GM19043 (cell line): ENCODE measurements around the gene CTBP2.
"Not testable (repeated sequence)": the region's sequence is repeated elsewhere in the genome, so short reads cannot be mapped to it uniquely, and the experiment has no call there.

Experiments used
- ATAC-seq: cut with Tn5 transposase; IDR thresholded peaks from one replicate; pipeline ENCODE4 v1.9.1; 2021; ENCODE audit warnings: low read depth; ENCODE audit not compliant: unreplicated experiment

The CTBP2 gene

DNA sequence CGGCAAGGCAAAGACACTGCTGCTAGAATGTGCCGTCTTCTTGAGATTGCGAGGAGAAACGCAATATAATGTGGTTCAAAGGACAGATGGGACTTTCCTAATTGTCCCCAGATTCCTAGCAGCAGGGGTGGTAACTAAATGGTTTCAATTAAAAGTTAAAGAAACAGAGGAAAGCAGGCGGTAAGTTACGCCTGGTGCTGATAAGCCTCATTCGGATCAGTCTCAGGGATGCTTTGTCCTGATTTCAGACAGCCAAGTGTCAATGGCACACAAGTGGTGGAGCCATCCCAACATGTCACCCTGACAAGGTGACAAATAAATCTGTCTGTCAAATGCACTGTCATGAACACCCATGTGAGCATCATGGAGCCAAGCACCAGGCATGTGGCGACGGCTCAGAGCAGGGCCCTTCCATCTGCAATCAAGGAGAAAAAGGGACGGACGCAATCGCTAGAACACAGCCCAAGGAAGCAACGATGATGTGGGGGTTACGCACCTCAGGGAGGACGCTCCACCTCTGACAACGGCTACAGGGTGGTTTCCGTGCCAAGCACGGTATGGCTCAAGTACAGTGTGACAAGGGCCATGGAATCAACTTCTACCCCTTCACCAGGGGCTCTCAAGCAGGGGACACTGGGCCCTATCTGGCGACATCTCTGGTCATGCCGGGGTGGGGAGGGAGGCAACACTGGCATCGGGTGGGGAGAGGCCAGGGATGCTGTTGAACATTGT lies 66.2 kb downstream of the CTBP2 start:
- no peak for ATAC-seq

GRCh38 chr10:125093199-125093973 lies 67.0 kb downstream of the CTBP2 start:
- ATAC-seq = no peak

GRCh38 chr10:125092564-125093031 lies 67.8 kb downstream of the CTBP2 start:
- ATAC-seq = no peak

DNA sequence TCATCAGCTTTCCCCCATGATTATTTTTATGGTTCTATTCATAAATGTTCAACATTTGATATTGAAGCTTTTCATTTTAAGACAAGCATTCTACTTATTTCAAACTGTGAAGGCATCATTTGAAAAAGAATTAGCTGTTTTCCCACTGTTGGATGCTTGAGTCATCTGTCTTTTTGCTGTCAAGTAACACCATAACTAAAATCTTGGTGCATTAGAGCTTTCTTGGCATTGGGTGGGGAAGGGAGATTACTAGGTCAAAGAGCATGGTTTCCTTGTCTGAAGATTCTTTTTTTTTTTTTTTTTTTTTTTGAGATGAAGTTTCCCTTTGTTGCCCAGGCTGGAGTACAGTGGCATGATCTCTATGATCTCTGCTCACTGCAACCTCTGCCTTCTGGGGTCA lies 68.5 kb downstream of the CTBP2 start:
- ATAC-seq = no peak

- no peak for ATAC-seq
These were observed 70.9 kb downstream of the CTBP2 start for GRCh38 chr10:125089469-125089868.

- no peak for ATAC-seq
These were observed 72.5 kb downstream of the CTBP2 start for GRCh38 chr10:125087897-125088215.

- ATAC-seq = no peak
These were observed 73.0 kb downstream of the CTBP2 start for GRCh38 chr10:125087191-125087896.

DNA sequence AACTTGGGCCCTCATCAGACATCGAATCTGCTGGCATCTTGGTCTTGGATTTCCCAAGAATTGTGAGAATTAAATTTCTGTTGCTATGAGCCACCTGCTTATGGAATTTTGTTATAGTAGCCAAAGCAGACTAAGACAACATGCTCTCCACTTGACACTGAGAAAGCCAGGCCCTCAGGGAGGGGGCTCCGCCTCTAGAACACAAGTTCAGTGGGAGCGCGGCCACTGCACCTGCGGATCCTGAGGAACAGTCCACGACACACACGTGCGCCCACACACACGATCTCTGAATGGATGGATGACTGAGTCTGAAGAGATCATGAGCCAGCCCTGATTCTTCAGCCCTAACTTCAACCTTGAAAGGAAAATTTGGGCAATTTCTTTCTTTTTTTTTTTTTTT lies 73.7 kb downstream of the CTBP2 start:
- ATAC-seq = no peak

DNA sequence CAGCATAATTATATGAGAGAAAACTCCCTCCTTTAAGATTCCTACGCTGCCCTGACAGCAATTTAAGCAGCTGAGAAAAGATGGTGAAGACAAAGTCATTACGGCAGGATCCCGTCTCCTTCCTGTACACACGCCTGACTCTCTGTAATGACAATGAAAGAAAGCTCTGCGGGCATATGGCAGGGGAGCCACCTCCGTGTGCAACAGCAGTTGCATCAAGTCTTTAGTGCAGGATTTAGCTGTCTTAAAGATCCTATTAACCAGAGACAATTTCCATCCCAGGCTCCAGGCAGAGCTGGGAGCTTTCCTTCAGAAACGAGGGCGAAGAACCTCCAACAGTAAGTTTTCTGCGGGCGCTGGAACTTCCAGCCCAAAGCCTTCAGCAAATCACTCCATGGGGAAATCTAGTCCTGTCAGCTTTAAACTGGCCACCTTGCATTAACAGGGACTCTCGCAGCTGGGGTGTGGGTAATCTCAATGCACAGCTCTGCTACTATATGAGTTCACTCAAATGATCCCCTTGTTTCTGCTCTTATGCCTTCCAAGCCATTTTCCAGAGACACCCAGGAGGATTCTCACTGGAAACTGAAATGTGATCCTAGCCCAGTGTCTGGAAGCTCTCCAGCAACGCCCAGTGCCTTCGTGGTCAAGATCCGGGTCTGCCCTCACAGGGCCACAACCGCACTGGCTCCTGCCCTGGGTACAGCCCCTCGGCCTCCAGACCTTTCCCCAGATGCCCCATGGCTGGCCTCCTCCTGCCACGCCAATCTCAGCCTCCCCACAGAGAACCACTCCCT lies 74.9 kb downstream of the CTBP2 start:
- no peak for ATAC-seq

DNA sequence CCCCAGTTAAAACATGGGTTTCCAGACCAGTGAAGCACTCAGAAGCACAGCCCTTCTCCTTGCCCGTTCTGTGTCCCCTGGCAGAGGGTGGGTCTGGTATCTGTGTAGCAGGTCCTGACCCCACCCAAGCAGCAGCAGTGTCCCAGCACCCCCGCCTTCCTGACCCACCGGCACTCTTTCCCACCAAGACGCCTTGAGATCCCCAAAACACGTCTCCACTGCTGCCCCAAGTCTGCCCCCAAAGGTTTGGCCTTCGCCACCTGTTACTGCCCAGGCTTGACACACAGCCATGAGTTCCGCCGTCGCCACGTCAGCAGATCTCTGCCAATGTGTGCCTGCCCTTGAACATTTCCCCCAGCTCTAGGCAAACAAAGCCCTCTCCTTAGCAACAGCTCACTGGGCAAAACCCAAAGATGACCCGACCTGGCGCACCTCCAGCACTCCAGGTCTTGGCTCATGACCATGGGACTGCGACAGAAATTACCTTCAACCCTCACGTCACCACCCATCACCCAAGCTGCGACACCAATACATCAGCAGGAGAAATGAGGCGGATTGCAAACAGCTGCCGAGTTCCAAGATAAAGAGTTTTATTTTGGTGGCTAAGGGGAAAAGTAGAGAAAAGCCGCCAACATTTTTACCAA lies 75.6 kb downstream of the CTBP2 start:
- no peak for ATAC-seq

DNA sequence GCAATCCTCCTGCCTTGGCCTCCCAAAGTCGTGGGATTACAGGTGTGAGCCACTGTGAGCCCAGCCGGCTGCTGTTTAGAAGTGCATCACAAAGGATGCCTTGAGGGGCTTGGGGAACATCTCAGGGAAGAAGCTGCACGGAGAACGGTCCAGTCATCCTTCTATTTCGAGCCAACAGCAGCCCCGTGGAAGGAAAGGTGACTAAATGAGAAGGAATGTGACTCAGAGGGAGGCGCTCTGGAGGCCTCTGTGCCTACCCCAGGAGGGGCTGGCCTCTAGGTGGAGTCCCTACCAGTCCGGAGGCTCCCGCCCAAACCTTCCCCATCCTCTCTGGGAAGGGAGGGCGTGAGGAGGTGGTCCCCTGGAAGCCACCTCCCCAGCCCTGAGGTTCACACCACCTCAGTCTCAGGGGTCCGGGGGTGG lies 76.2 kb downstream of the CTBP2 start:
- no peak for ATAC-seq

- ATAC-seq = no peak
These were observed 76.8 kb downstream of the CTBP2 start for GRCh38 chr10:125083576-125083920.

DNA sequence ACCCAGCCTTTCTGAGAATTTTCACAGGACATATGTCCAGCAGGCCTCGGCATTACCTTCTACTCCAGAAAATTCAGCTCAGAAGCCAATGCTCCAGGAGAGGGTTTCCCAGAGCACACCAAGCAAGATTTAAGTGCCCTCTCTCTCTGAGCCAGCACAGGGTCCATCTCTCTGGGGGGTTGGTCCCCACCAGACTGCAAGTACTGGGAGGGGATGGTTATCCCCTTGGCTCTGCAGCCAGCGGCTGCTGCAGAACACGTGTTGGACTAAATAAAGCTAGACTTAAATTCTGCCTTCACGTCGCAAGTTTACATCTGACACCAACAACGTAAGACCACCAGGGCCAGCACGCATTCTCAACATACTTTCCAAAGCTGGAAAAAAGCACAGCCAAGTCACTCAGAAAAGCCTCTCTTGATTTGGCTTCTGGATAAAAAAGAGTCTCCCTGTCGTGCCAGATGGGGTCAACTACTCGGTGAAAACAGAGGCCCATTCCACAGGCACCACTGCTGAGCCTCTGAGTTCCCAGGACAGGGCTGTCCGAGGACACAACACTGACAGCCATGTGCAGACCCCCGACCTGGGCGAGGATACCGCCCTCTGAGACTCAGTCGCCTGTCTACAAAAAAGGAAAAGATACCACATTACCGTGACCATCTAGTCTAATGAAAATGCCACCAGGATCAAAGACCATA lies 77.3 kb downstream of the CTBP2 start:
- ATAC-seq = no peak

- not testable (repeated sequence) for ATAC-seq
These were observed 77.9 kb downstream of the CTBP2 start for GRCh38 chr10:125082471-125082870.

GRCh38 chr10:125081931-125082330 lies 78.4 kb downstream of the CTBP2 start:
- no peak for ATAC-seq

GRCh38 chr10:125080984-125081383 lies 79.4 kb downstream of the CTBP2 start:
- no peak for ATAC-seq

DNA sequence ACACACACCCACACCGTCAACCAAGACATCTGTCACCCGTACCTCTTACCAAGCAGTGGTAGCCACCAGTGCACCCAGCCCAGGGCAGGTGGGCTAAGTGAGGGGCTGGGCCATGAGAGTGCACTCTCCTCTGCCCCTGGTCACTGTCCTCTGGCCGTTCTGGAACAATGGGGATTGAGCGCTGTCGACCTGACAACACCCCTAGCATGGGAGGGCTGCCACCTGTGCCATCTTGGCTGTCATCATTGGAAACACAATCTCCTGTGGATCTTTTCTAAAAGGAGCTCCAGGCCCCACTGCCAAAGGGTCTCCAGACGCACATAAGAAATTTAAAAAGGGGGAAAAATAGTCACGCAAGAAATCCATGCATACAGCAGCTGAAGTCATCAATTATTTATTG lies 80.1 kb downstream of the CTBP2 start:
- no peak for ATAC-seq

GRCh38 chr10:125079091-125079600 lies 81.2 kb downstream of the CTBP2 start:
- ATAC-seq = no peak

DNA sequence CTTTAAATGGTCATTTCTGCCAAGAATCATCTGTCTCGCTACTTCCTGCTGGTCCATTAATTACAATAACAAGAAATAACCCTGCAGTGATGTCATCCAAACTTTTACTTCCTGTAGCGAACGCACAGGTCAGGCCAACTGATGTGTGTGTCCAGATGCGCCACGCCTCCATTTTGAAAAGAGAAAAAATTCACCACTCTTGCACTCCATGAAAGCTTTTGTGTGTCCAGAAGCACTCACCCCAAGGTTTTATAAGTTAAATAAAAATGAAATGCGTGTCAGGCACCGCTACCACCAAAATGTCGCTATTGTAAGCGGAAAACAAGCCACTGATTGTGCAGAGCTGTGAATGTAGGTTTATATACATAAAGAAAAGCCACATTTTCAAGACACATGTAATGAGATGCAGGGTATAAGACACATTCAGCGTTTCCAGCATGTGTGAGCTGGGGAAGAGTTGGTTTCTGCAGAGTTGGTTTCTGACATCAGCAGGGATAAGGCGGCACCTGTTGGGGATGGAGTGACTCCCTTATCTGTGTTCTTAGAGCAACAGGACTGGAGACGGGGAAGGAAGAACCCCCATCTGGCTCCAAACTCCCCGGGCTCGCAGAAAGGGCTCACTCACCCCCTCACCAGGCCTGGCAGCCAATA lies 83.3 kb downstream of the CTBP2 start:
- no peak for ATAC-seq
